ENCODE measurements around the gene HNRNPM.

Gene HNRNPM

DNA sequence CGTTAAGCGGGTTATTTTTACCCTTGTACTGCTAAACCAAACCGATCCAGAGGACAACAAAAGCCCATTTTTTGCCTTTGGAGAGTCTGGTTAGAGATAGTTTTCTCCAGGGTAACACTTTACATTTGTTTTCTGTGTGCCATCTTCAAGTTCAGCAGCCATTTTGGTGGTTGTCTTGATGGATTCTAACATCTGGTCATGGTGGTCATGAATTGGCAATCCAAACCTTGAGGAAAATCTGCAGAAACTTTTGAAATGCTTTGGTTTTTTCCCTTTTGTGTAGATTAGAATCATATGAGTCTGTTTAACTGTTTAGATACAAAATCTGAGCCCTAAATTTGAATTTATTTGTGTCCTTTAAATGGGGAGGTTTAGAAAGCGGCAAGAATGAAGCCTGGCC lies 16.6 kb downstream of the HNRNPM start:
- no peak for DNase-seq

DNA sequence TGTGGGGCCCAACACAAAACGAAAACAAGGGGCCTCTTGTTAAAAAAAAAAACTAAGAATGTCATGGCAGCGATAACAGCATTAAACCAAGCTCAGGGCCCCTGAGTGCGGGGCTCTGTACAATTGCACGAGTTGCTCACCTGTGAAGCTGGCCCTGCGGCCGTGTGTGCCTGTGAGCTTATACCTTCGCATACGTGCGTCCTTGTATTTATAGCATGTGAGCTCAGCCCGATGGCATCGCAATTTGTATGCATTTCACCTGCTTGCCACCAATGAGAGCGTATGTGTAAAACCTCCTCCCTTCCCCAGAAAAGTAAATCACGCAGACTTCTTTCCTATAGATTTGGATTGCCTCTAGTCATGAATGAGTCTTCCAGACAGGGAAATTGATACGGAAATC lies 17.1 kb downstream of the HNRNPM start:
- DNase-seq, result no peak

DNA sequence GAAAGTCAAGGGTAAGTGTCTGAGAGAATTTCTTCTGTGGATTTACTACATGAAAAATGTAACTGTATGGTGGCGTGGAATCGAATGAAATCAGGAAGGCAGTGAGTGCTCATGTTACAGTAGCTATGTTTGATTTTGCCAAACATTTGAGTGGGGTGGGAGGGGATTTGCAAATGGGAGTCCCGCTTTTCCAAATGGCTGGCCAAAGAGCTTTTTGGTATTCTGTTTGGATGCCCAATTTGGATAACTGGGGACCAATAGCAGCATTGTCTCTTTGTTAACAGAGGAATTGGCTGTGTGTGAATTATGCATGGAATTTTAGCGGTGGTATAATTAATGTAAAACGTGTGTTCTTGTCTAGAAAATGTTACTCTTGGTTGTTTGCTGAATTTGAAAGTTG lies 17.8 kb downstream of the HNRNPM start:
- no peak for DNase-seq

DNA sequence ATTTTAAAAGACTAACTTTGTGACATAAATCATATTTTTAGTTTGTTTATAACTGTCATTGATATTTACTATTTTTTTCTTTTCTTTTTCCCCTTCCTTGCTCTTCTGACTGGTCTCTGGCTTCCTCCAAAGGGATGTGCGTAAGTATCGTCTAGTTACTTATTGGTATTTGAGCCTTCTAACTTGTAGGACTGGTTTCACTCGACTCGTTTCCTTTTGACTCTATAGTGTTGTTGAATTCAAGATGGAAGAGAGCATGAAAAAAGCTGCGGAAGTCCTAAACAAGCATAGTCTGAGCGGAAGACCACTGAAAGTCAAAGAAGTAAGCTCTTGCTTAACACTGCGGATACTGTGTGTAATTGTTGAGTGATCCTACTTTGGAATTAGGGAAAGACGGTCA lies 18.6 kb downstream of the HNRNPM start:
- DNase-seq, result no peak

DNA sequence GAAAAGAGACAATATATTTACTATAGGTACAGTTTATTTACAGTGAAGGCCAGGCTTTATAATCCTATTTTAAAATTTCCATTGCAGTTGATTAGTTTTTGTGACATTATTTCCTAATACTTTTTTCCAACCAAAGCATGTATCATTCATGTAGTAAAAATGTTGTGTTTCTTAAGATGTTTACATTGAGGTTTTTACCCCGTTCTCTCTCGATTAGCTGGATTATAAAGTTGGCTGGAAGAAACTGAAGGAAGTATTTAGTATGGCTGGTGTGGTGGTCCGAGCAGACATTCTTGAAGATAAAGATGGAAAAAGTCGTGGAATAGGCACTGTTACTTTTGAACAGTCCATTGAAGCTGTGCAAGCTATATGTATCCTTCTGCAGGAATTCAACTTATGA lies 21.2 kb downstream of the HNRNPM start:
- DNase-seq, result no peak

DNA sequence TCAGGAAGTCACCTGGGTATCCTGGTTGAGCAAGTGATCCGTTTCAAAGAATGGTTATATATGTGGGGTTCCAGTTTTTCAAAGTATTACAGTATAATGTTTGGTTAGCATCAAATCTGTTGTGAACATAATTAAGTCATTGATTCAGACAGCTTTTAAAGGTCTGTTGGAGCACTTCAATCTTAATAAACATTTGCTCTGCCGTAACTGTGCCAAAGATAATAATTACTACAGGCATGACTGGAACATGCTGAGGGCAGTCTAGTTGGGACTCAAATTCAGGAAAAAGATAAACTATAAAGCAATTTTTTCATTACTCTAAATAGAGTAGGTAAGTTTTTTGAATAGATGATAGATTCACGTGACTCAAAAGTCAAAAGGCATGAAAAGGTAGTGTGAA lies 23.3 kb downstream of the HNRNPM start:
- DNase-seq, result no peak

DNA sequence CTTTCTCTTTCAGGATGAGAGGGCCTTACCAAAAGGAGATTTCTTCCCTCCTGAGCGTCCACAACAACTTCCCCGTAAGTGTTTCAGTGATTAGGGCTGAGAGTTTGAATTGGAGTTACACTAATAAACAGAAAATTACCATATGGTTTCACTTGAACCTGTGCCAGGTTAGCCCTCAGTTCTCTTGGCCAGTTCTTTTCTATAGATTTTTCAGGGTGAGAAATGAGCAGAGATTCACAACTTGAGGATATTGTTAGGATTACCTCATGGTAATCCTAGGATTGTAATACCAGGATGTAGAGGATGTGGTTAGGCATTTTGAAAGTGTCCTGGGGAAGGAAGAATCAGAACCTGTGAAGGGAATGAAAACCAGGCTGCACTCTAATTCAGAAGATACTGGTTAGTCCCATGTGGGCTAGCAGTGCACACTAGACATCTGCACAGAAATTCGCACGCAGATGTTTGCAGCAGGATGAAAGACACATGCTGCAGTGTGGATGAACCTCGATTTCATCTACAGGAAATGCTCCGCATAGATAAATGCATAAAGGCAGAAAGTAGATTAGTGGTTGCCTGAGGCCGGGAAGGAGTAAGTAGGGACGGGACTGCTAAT lies 24.1 kb downstream of the HNRNPM start:
- no peak for DNase-seq

DNA sequence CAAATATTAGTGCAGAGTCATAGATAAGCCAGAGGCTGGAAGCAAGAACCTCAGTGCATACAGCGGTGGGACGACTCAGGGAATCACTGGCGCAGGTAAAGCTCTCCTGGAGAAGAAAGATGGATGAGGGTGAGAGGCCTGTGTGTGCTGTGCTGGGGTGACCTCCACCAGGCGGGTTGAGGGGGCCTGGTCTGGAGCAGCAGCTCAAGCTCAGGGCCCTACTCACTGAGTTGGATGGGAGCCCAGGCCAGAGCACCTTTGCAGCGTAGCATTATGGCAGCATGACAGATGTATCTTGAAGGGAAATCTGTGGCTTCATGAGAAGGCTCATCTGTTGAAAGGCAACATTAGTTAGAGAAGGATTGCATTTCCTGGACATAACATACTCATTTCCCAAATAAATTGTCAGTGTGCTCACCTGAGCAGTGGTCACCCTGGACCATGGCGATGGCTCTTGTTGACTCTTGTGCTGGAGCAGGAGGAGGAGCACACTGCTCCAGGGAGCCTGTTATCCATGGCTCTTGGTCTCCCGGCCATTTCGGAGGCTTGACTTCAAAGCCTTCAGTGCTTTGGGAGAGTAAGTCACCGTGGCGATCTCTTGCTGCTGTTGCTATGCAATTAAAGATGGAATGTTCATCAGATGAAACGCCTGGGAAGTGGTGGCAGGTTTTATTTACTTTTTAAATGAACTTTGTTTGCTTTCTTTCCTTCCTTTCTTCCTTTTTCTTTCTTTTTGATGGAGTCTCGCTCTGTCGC lies 25.0 kb downstream of the HNRNPM start:
- DNase-seq, result no peak

DNA sequence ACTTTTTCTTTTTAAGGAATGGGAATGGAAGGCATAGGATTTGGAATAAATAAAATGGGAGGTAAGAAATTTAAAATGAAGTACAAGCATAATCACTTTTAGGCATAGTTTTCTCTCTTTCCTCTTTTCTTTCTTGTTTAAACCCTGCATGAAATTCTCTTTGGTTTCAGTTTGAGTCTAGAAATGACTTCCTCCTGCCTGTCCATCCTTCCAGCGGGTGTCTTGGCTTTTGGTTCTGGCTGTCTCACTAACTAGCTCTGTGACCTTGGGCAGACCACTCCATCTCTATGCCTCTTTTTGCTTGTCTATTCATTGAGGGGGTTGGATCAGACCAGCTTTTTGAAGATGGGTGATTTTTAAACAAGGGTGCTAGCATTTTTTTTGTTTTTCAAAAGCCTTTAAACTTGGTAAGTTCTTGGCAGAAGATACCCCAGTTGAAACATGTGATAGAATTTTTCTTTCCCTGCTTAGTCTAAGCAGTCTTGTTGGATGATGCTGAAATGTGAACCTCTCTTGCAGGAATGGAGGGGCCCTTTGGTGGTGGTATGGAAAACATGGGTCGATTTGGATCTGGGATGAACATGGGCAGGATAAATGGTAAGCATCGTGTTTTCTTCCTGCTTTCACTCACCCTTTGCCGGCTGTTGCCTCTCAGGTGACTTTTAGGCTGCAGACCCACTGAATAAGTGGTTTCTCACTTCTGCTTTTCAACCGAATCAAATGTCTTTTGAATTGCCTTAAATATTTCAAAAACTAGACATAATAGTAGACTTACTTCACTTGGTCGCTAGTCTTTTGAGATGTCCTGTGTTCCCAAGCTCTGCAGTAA lies 29.1 kb downstream of the HNRNPM start:
- no peak for DNase-seq

DNA sequence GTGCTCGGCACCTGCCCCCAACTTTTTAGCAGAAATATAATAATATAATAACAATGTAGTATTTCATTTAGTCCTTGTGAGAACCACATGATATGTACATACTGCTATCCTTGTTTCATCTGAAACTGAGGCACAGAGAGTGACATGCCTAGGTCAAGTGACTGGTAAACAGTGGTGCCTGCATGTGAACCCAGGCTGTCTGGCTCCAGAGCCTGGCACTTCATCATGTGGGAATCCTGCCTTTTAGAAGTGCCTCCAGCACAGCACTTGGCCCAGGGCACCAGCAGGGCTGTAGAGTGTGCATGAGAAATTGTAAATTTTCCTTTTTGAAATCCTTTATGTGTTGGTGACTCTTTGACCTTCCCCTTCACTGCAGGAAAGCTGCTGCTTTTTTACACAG lies 30.2 kb downstream of the HNRNPM start:
- DNase-seq, result no peak

DNA sequence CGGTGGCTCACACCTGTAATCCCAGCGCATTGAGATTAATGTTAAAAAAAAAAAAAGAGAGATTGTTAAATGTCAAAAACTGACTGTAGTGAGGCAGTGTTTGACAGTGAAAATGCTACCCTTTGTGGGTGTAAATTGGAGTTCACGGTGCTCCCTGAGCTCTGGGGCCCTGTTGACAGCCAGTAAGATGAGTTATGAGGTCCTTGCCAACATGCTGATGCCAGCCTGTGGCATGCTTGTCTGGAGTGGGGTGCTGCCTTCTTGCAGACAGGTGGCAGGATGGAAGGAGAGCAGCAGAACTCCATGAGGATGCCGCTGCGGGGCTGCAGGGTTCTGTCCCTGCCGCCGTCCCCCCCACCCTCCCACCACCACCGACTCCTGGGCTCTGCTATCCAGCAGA lies 31.7 kb downstream of the HNRNPM start:
- DNase-seq, result no peak

DNA sequence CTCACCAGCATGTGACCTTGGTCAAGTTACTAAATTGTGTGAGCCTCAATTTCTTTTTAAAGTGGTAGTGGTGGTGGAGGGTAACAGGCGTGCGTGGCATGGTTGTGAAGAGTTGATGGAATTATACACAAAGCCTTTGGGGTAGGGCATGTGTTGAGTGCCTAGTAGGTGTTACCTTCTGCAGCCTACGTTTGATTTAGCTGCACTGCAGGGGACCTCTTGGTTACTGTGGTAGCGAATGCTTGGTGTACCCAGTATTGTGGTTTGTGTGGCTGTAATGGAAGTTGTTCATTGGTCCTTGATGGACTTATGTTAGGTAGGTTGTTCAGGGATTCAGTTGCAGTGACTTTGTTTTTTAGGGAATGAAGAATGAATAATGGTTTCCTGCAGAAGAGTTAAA lies 33.1 kb downstream of the HNRNPM start:
- DNase-seq, result no peak

DNA sequence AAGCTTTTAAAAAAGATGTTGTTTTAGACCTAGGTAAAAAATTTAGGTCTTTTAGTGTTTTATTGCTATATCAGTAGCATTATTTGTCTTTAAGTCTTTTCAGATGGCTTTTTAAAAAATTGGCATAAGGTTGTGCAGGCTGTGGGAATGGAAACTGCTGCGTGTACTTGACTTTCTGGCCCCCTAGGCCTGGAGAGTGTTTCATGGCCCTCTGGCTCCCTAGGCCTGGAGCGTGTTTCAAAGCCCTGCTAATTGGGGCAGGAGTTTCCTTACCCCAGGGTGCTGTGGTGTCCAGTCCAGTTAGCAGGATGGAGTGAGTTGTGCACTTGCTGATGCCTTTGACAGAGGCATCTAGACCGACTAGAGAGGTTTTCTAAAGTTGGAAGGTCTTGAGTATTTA lies 33.8 kb downstream of the HNRNPM start:
- DNase-seq, result no peak

DNA sequence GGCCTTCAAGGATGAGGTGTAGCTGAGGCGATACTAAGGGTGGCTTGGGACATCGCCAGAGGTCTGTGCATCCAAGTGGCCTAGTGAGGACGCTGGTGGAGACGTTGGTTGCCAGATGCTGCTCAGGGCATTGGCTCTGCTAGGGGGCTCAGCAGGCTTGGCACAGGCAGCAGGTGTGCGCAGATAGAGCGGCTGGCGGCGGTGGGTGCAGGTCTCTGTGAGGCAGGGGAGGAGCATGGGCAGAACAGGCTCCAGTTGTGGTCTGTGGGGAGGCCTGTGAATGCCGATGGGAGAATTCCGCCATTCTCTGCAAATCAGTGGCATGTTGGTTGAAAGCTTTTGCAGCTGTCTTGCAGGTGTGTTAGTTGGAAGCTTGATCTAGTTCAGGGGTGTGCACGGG lies 36.4 kb downstream of the HNRNPM start:
- no peak for DNase-seq

DNA sequence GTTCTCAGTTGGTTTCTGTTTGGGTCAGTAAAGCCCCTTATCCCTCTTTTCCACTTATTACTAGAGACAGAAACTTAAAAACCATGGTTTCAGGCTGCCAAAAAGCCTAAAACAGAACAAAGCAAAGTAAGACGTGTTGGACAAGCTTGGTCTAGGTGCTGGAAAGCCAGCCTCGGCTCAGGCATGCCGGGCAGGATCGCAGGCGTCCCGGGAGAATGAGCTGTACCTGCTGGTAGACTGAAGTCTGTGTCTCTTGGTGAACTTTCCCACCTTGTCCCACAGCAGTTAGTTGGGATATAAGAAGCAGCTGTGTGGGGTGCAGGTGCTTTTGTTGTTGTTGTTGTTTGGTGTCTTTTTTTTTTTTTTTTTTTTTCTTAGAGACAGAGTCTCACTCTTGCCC lies 36.8 kb downstream of the HNRNPM start:
- no peak for DNase-seq

DNA sequence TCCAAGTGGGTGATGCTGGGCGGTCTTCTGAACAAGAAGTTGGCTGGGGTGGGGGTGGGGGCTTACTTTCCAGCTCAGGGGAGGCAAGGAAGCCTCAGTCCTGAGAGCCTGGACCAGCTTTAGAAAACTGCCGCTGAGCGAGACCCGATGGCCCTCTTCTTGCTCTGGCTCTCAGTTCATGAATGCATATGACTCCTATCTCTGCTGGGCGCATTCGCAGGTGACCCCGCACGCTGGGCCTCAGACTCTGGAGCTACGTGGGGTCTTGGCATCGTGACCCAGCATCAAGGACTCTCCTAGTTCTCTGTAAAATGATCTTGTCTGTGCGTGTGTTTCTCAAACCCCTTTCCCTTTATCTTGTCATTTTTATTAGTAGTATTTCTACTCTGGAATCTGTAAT lies 37.9 kb downstream of the HNRNPM start:
- no peak for DNase-seq

DNA sequence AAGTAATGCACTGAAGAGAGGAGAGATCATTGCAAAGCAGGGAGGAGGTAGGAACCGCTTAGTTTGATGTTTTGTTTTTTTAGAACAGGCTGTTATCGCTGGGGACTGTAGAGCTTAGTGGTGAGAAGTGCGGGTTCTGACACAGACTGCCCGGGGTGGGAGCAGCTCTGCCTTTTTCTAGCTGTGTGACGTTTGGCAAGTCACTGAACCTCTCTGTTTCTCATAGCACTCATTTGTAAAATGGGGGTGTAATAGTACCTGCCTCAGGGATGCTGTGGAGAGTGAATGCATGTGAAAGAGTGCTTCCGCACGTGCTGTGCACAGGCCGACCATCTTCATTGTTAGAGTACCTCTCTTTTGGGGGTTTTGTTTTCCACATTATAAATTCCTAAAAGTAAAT lies 38.4 kb downstream of the HNRNPM start:
- DNase-seq, result no peak

DNA sequence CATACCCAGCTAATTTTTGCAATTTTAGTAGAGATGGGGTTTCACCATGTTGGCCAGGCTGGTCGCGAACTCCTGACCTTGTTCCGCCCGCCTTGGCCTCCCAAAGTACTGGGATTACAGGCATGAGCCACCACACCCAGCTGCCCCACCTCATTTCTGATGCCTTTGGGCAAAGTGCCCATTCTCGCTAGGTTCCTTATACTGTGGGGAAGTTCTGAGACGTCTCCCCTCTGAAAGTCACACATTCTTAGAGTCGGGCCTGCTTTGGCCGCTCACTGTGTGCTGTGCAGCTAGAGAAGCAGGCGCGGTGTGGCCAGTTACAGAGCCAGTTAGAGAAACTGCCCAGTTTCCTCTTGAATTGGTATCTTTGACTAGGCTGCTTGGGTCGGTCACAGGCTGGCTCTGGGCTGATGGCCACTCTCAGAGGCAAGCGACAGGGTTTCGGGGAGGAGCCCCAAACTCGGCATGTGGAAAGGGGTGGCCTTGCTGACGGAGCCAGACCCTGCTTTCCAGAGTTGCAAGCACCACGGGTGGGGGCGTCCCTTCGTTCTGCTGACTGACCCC lies 39.6 kb downstream of the HNRNPM start:
- DNase-seq, result no peak

DNA sequence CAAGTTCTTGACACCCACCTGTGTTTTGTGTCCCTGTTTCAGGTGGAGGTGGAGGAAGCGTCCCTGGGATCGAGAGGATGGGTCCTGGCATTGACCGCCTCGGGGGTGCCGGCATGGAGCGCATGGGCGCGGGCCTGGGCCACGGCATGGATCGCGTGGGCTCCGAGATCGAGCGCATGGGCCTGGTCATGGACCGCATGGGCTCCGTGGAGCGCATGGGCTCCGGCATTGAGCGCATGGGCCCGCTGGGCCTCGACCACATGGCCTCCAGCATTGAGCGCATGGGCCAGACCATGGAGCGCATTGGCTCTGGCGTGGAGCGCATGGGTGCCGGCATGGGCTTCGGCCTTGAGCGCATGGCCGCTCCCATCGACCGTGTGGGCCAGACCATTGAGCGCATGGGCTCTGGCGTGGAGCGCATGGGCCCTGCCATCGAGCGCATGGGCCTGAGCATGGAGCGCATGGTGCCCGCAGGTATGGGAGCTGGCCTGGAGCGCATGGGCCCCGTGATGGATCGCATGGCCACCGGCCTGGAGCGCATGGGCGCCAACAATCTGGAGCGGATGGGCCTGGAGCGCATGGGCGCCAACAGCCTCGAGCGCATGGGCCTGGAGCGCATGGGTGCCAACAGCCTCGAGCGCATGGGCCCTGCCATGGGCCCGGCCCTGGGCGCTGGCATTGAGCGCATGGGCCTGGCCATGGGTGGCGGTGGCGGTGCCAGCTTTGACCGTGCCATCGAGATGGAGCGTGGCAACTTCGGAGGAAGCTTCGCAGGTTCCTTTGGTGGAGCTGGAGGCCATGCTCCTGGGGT lies 41.0 kb downstream of the HNRNPM start:
- DNase-seq, result no peak

DNA sequence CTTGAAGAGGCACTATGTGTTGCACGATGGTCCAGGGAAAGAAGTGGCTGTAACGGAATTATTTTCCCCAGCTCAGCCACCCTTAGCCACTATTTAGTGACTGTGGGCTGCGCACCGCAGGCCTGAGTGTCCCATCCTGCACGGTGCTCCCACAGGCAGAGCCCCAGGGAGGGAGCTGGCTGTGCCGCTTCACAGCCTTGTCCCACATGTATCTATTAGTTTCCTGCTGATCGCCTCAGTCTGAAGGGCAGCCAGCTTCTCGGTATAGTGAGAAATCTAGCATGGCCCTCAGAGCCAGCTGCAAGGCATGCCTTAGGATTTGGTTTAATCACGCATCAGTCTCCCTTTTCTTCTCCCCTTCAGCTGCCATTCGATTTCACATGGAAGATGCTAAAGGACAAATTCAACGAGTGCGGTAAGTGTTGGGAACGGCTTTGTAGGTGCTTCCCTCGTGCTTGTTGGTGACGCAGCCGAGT lies 41.9 kb downstream of the HNRNPM start:
- no peak for DNase-seq

DNA sequence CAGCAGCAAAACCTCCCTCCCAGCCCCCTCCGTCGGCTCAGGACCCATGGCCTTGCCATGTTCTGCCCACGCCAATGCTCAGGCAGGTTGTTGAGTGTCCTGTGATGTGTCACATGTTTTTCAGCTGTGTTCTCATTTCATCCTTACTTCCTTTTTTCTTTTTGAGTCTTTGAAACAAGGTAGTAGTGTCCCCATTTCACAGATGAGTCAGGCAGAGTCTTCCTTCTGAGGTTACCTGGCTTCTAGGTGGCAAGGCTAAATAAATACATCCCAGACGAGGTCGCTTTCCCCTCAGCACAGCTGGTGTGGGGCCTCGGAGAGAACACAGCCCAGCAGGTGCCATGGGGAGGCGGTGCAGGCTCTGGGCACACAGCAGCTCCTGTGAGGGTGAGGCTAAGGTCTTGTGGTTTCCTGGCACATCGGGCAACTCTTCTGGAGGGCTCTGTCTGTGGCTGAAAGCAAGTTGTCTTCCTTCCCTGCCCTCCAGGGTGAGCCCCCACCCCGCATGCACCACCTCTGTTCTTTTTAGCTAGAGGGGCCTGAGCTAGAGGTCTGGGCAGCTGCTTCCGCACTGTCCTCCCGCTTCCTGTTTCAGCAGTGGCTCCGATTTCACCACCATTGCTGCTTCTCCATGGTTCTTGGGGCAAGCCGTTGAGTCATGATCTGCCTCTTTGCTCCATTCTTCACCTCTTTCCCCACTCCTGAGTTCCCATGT lies 42.5 kb downstream of the HNRNPM start:
- no peak for DNase-seq

DNA sequence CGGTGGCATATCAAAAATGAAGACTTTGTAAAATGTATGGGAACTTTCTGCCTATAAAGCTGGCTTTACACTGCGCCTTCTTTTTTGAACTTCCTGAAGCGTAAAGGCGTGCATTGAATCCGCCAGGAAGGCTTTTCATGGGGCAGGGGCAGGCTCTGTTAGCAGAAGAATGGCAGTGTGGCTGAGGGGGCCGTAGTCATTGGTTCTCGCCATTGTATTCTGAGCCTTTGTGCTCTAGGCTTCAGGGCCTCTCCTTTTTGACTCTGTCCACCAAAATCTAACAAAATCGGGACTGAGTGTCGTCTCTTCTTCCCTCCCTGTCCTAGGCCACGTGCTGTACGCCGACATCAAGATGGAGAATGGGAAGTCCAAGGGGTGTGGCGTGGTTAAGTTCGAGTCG lies 43.6 kb downstream of the HNRNPM start:
- DNase-seq, result no peak

Measured in right hindlimb (tissue), 1 donor.